HEK293 (cell line): ENCODE data around the gene SEMA4D.

Source experiments
- CTCF ChIA-PET: fragments of 350-600 bp; formaldehyde crosslinking; extraction: SDS; loops from one replicate; lab custom pipeline; 2021; ENCODE audit warnings: antibody characterized with exemption; lab: Yijun Ruan, JAX
- POLR2A ChIA-PET: fragments of 300-600 bp; formaldehyde crosslinking; extraction: SDS; loops from one replicate; lab custom pipeline; 2020; ENCODE audit warnings: antibody characterized with exemption, inconsistent platforms; lab: Yijun Ruan, JAX
- H3K27ac ChIP-seq: fragments of 200-500 bp; sonication (Bioruptor generic); 2 replicates; pipeline ENCODE4 v1.5.1; 2014; ENCODE audit warnings: low read depth, low read length, control low read depth, inconsistent platforms; ENCODE audit errors: extremely low read depth
- H3K36me3 ChIP-seq, 2 experiments: fragments of 200-500 bp in 1 of 2; sonication (Bioruptor generic) in 1 of 2; 1 replicate in 1 of 2; 2 replicates in 1 of 2; pipeline ENCODE4 v1.5.1; 2014 to 2017; ENCODE audit warnings: inconsistent platforms in 2 of 2, low read length in 2 of 2; ENCODE audit not compliant: control insufficient read depth in 2 of 2, insufficient read depth in 1 of 2
- H3K4me1 ChIP-seq: fragments of 200-500 bp; sonication (Bioruptor generic); 2 replicates; pipeline ENCODE4 v1.5.1; 2014; ENCODE audit warnings: mild to moderate bottlenecking, low read length, inconsistent platforms; ENCODE audit not compliant: control insufficient read depth, insufficient read depth
- H3K4me3 ChIP-seq: 2 replicates; pipeline ENCODE4 v1.5.1; 2011; ENCODE audit warnings: low read depth, mild to moderate bottlenecking, control low read depth, low read length, moderate library complexity
- H3K9me3 ChIP-seq: fragments of 200-500 bp; sonication (Bioruptor generic); 2 replicates; pipeline ENCODE4 v1.5.1; 2014; ENCODE audit warnings: low read depth, low read length, inconsistent platforms; ENCODE audit not compliant: control insufficient read depth, insufficient read depth
- AEBP2 ChIP-seq: fragments of 450-650 bp; formaldehyde crosslinking; IDR thresholded peaks from 2 replicates; pipeline ENCODE4 v1.5.1; 2016; ENCODE audit warnings: missing biosample characterization, missing genetic modification characterization, borderline replicate concordance
- BCL11A ChIP-seq: fragments of 450-650 bp; formaldehyde crosslinking; IDR thresholded peaks from 2 replicates; pipeline ENCODE4 v1.5.1; 2016; ENCODE audit warnings: low read depth, missing biosample characterization, missing genetic modification characterization
- HOXD13 ChIP-seq: sonication (generic); formaldehyde crosslinking; IDR thresholded peaks from 2 replicates; pipeline ENCODE4 v1.8.0; 2022; ENCODE audit warnings: missing genetic modification reagents, borderline replicate concordance
- KLF1 ChIP-seq: fragments of 450-650 bp; formaldehyde crosslinking; IDR thresholded peaks from 2 replicates; pipeline ENCODE4 v1.5.1; 2016; ENCODE audit warnings: missing biosample characterization, missing genetic modification characterization
- KLF10 ChIP-seq: fragments of 450-650 bp; IDR thresholded peaks from 2 replicates; pipeline ENCODE4 v1.5.1; 2018; ENCODE audit warnings: missing biosample characterization, mild to moderate bottlenecking, missing genetic modification characterization
- TSHZ1 ChIP-seq: fragments of 450-650 bp; formaldehyde crosslinking; IDR thresholded peaks from 2 replicates; pipeline ENCODE4 v1.5.1; 2016; ENCODE audit warnings: missing biosample characterization, missing genetic modification characterization, borderline replicate concordance
- WT1 ChIP-seq: fragments of 450-650 bp; formaldehyde crosslinking; IDR thresholded peaks from 2 replicates; pipeline ENCODE4 v1.5.1; 2016; ENCODE audit warnings: missing biosample characterization, missing genetic modification characterization
- ZBTB20 ChIP-seq: fragments of 450-650 bp; formaldehyde crosslinking; IDR thresholded peaks from 2 replicates; pipeline ENCODE4 v1.5.1; 2016; ENCODE audit warnings: missing biosample characterization, missing genetic modification characterization
- ZFHX2 ChIP-seq: fragments of 450-650 bp; formaldehyde crosslinking; conservative IDR thresholded peaks from 2 replicates; pipeline ENCODE4 v1.5.1; 2016; ENCODE audit warnings: missing biosample characterization, missing genetic modification characterization
- ZNF133 ChIP-seq: fragments of 450-650 bp; formaldehyde crosslinking; IDR thresholded peaks from 2 replicates; pipeline ENCODE4 v1.5.1; 2016; ENCODE audit warnings: missing biosample characterization, missing genetic modification characterization
- ZNF19 ChIP-seq: fragments of 450-650 bp; formaldehyde crosslinking; IDR thresholded peaks from 2 replicates; pipeline ENCODE4; 2016; ENCODE audit warnings: missing biosample characterization, missing genetic modification characterization, low read depth
- ZNF239 ChIP-seq: fragments of 450-650 bp; formaldehyde crosslinking; IDR thresholded peaks from 2 replicates; pipeline ENCODE4 v1.5.1; 2016; ENCODE audit warnings: missing biosample characterization, missing genetic modification characterization
- ZNF302 ChIP-seq: fragments of 450-650 bp; formaldehyde crosslinking; IDR thresholded peaks from 2 replicates; pipeline ENCODE4 v1.5.1; 2016; ENCODE audit warnings: missing biosample characterization, missing genetic modification characterization, low read depth
- ZNF335 ChIP-seq: fragments of 450-650 bp; formaldehyde crosslinking; conservative IDR thresholded peaks from 2 replicates; pipeline ENCODE4 v1.5.1; 2016; ENCODE audit warnings: missing biosample characterization, missing genetic modification characterization
- ZNF394 ChIP-seq: fragments of 450-650 bp; formaldehyde crosslinking; IDR thresholded peaks from 2 replicates; pipeline ENCODE4 v1.5.1; 2016; ENCODE audit warnings: missing biosample characterization, missing genetic modification characterization, mild to moderate bottlenecking, moderate library complexity, borderline replicate concordance
- ZNF404 ChIP-seq: fragments of 450-650 bp; formaldehyde crosslinking; IDR thresholded peaks from 2 replicates; pipeline ENCODE4 v1.5.1; 2017; ENCODE audit warnings: missing biosample characterization, missing genetic modification characterization
- ZNF544 ChIP-seq: fragments of 450-650 bp; formaldehyde crosslinking; IDR thresholded peaks from 2 replicates; pipeline ENCODE4 v1.5.0; 2017; ENCODE audit warnings: missing biosample characterization, missing genetic modification characterization
- ZNF560 ChIP-seq: fragments of 450-650 bp; formaldehyde crosslinking; IDR thresholded peaks from 2 replicates; pipeline ENCODE4 v1.5.1; 2017; ENCODE audit warnings: missing biosample characterization, missing genetic modification characterization, borderline replicate concordance
- ZNF624 ChIP-seq: fragments of 450-650 bp; formaldehyde crosslinking; IDR thresholded peaks from 2 replicates; pipeline ENCODE4 v1.5.1; 2017; ENCODE audit warnings: missing biosample characterization, missing genetic modification characterization
- ZNF660 ChIP-seq: fragments of 450-650 bp; IDR thresholded peaks from 2 replicates; pipeline ENCODE4 v1.5.1; 2018; ENCODE audit warnings: missing biosample characterization, mild to moderate bottlenecking, missing genetic modification characterization
- ZNF670 ChIP-seq: fragments of 450-650 bp; formaldehyde crosslinking; IDR thresholded peaks from 2 replicates; pipeline ENCODE4 v1.5.1; 2016; ENCODE audit warnings: missing biosample characterization, missing genetic modification characterization, low read depth
- ZNF692 ChIP-seq: fragments of 450-650 bp; formaldehyde crosslinking; IDR thresholded peaks from 2 replicates; pipeline ENCODE4 v1.5.1; 2016; ENCODE audit warnings: missing biosample characterization, missing genetic modification characterization
- ZNF837 ChIP-seq: fragments of 450-650 bp; formaldehyde crosslinking; IDR thresholded peaks from 2 replicates; pipeline ENCODE4 v1.5.1; 2016; ENCODE audit warnings: missing biosample characterization, missing genetic modification characterization
- TF ChIP-seq, protein P1 (sequence below): fragments of 450-650 bp; formaldehyde crosslinking; IDR thresholded peaks from 2 replicates; pipeline ENCODE4 v1.5.1; 2016; ENCODE audit warnings: missing biosample characterization, missing genetic modification characterization
- TF ChIP-seq, protein P2 (sequence below): fragments of 450-650 bp; formaldehyde crosslinking; IDR thresholded peaks from 2 replicates; pipeline ENCODE4; 2016; ENCODE audit warnings: missing biosample characterization, missing genetic modification characterization
- TF ChIP-seq, protein P3 (sequence below): fragments of 450-650 bp; IDR thresholded peaks from 2 replicates; pipeline ENCODE4 v1.5.1; 2018; ENCODE audit warnings: missing biosample characterization, mild to moderate bottlenecking, missing genetic modification characterization

Gene SEMA4D

GRCh38 chr9:89318123-89319014 is 179.5 kb downstream of the SEMA4D start, which contains the start of gene SECISBP2:
TSS of gene SECISBP2 (plus strand) at chr9:89318500. CDS start at chr9:89318577, 77 bp downstream.
- H3K4me3 ChIP-seq, result peak within 1 kb of the TSS; percentile 85
- no peaks in the 10 kb centered on the region for H3K4me1 ChIP-seq
- peaks cover 11 to 59% of the 10 kb centered on the region in 2 experiments for H3K36me3 ChIP-seq
- H3K27ac ChIP-seq, result peak within 1 kb of the TSS; percentile 91
- CTCF ChIA-PET, result interaction anchor here (0.5 to 1.0 kb wide), 3 partner anchors 12 to 231 kb away, joined by 3 to 5 read pairs (median 3); no protein-coding TSS in a partner anchor
- no peaks in the 10 kb centered on the region for H3K9me3 ChIP-seq
- POLR2A ChIA-PET, result interaction anchor here (1.0 to 1.4 kb wide), 2 partner anchors 8 to 231 kb away, joined by 6 to 11 read pairs; no protein-coding TSS in a partner anchor
- peak; percentile 35; the same call in 1 of the 2 replicates for TF ChIP-seq ZNF335 (tag by site-specific recombination)
- TF ChIP-seq KLF1, result peak; percentile 59
- TF ChIP-seq ZNF404, result no peak
- TF ChIP-seq ZNF239 (tag by site-specific recombination), result no peak
- no peak for TF ChIP-seq ZNF19 (tag by site-specific recombination)
- TF ChIP-seq KLF10 (tag by site-specific recombination), result peak; percentile 93
- TF ChIP-seq ZNF302, result no peak
- TF ChIP-seq ZNF660 (tag by site-specific recombination), result peak; percentile 63; the same call in 1 of the 2 replicates
- TF ChIP-seq, protein P1, sequence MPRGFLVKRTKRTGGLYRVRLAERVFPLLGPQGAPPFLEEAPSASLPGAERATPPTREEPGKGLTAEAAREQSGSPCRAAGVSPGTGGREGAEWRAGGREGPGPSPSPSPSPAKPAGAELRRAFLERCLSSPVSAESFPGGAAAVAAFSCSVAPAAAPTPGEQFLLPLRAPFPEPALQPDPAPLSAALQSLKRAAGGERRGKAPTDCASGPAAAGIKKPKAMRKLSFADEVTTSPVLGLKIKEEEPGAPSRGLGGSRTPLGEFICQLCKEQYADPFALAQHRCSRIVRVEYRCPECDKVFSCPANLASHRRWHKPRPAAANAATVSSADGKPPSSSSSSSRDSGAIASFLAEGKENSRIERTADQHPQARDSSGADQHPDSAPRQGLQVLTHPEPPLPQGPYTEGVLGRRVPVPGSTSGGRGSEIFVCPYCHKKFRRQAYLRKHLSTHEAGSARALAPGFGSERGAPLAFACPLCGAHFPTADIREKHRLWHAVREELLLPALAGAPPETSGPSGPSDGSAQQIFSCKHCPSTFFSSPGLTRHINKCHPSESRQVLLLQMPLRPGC, result no peak; the same call in 1 of the 2 replicates
- TF ChIP-seq ZBTB20, result peak; percentile 50; the same call in 1 of the 2 replicates
- TF ChIP-seq ZNF670 (tag by site-specific recombination), result no peak
- TF ChIP-seq ZNF394 (tag by site-specific recombination), result peak; percentile 13; the same call in 1 of the 2 replicates
- no peak for TF ChIP-seq ZNF133
- peak; percentile 90 for TF ChIP-seq ZFHX2 (tag by site-specific recombination)
- peak; percentile 30; the same call in 1 of the 2 replicates for TF ChIP-seq WT1 (tag by site-specific recombination)
- peak; percentile 82 for TF ChIP-seq BCL11A (tag by site-specific recombination)
- TF ChIP-seq ZNF837 (tag by site-specific recombination), result no peak
- TF ChIP-seq AEBP2 (tag by site-specific recombination), result no peak
- no peak for TF ChIP-seq TSHZ1 (tag by site-specific recombination)
- TF ChIP-seq, protein P2, sequence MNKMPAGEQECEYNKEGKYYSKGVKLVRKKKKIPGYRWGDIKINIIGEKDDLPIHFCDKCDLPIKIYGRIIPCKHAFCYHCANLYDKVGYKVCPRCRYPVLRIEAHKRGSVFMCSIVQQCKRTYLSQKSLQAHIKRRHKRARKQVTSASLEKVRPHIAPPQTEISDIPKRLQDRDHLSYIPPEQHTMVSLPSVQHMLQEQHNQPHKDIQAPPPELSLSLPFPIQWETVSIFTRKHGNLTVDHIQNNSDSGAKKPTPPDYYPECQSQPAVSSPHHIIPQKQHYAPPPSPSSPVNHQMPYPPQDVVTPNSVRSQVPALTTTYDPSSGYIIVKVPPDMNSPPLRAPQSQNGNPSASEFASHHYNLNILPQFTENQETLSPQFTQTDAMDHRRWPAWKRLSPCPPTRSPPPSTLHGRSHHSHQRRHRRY (tag by site-specific recombination), result no peak
- no peak; the same call in 1 of the 2 replicates for TF ChIP-seq ZNF692 (tag by site-specific recombination)
- TF ChIP-seq ZNF560, result no peak
- TF ChIP-seq, protein P3, sequence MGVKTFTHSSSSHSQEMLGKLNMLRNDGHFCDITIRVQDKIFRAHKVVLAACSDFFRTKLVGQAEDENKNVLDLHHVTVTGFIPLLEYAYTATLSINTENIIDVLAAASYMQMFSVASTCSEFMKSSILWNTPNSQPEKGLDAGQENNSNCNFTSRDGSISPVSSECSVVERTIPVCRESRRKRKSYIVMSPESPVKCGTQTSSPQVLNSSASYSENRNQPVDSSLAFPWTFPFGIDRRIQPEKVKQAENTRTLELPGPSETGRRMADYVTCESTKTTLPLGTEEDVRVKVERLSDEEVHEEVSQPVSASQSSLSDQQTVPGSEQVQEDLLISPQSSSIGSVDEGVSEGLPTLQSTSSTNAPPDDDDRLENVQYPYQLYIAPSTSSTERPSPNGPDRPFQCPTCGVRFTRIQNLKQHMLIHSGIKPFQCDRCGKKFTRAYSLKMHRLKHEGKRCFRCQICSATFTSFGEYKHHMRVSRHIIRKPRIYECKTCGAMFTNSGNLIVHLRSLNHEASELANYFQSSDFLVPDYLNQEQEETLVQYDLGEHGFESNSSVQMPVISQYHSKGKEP, result peak; percentile 39; the same call in 1 of the 2 replicates
- no peak for TF ChIP-seq ZNF624 (tag by site-specific recombination)
- TF ChIP-seq HOXD13 (CRISPR knock-in tag), result no peak
- no peak for TF ChIP-seq ZNF544 (tag by site-specific recombination)
